ENCODE results near the gene ATM. TPM values are rescaled to one million over a fixed set of nuclear protein-coding genes. Genes with fewer than 3 reads are reported as not detected.

Gene ATM
- polyA plus RNA-seq, 1 donor from 2014 or later, result 74.6 TPM

- no peak overlapping the region for H3K9ac ChIP-seq (ENCODE audit: low read length)
- no peaks in the 10 kb centered on the region for H3K79me2 ChIP-seq (replicated peaks; ENCODE audit: insufficient read depth, low read length)
- H4K20me1 ChIP-seq (ENCODE audit: insufficient read depth), result no peaks in the 10 kb centered on the region
- no peaks in the 10 kb centered on the region for H3K9me2 ChIP-seq (ENCODE audit: insufficient read depth, low read length)
- H3K36me3 ChIP-seq (ENCODE audit: insufficient read depth, low read length), result no peaks in the 10 kb centered on the region
- no peak overlapping the region for H3K27ac ChIP-seq (ENCODE audit: low read length)
- H3F3A ChIP-seq (ENCODE audit: insufficient read depth, low read length, poor library complexity, severe bottlenecking), result no peaks in the 10 kb centered on the region
- H3K27me3 ChIP-seq (ENCODE audit: insufficient read depth, low read depth, low read length), result no peaks in the 10 kb centered on the region
- H3K9me3 ChIP-seq (ENCODE audit: low read length), result no peaks in the 10 kb centered on the region
- TF ChIP-seq RAD21 (conservative IDR thresholded peaks at IDR 0.05), result no peak
- no peak overlapping the region for H3K4me2 ChIP-seq (ENCODE audit: low read length)
- H3K4me3 ChIP-seq (ENCODE audit: low read length), result no peak overlapping the region
- no peak overlapping the region for H2AFZ ChIP-seq (ENCODE audit: low read depth, low read length)
Observed at GRCh38 chr11:108319541-108320145, 96.8 kb downstream of the ATM start.

- H3F3A ChIP-seq (ENCODE audit: insufficient read depth, low read length, poor library complexity, severe bottlenecking), result no peaks in the 10 kb centered on the region
- H3K36me3 ChIP-seq (ENCODE audit: insufficient read depth, low read length), result no peaks in the 10 kb centered on the region
- H2AFZ ChIP-seq (ENCODE audit: low read depth, low read length), result no peak overlapping the region
- H3K27ac ChIP-seq (ENCODE audit: low read length), result no peak overlapping the region
- no peak overlapping the region for H3K4me3 ChIP-seq (ENCODE audit: low read length)
- H3K79me2 ChIP-seq (replicated peaks; ENCODE audit: insufficient read depth, low read length), result no peaks in the 10 kb centered on the region
- no peaks in the 10 kb centered on the region for H3K9me3 ChIP-seq (ENCODE audit: low read length)
- TF ChIP-seq POLR2AphosphoS5 (IDR thresholded peaks at IDR 0.05) (no peak), CTCF (IDR thresholded peaks at IDR 0.05; ENCODE audit: poor library complexity, severe bottlenecking) (no peak), RAD21 (conservative IDR thresholded peaks at IDR 0.05) (no peak), EZH2 (IDR thresholded peaks at IDR 0.05; ENCODE audit: borderline replicate concordance, insufficient read depth, low read length, poor library complexity, severe bottlenecking) (no peak), REST (IDR thresholded peaks at IDR 0.05; ENCODE audit: borderline replicate concordance) (no peak), SMC3 (conservative IDR thresholded peaks at IDR 0.05; ENCODE audit: poor library complexity) (no peak), MXI1 (conservative IDR thresholded peaks at IDR 0.05; ENCODE audit: poor library complexity, severe bottlenecking) (no peak), TAF1 (IDR thresholded peaks at IDR 0.05; ENCODE audit: low read depth) (no peak)
- H3K9ac ChIP-seq (ENCODE audit: low read length), result no peak overlapping the region
- H3K4me2 ChIP-seq (ENCODE audit: low read length), result no peak overlapping the region
- no peaks in the 10 kb centered on the region for H3K9me2 ChIP-seq (ENCODE audit: insufficient read depth, low read length)
- no peaks in the 10 kb centered on the region for H3K27me3 ChIP-seq (ENCODE audit: insufficient read depth, low read depth, low read length)
- no peaks in the 10 kb centered on the region for H4K20me1 ChIP-seq (ENCODE audit: insufficient read depth)
Observed at GRCh38 chr11:108322666-108323065, 99.8 kb downstream of the ATM start.

- Histone ChIP-seq H3F3A (ENCODE audit: insufficient read depth, low read length, poor library complexity, severe bottlenecking) (no peaks in the 10 kb centered on the region), H3K4me2 (ENCODE audit: low read length) (peak overlapping the region; percentile 2), H3K79me2 (replicated peaks; ENCODE audit: insufficient read depth, low read length) (no peaks in the 10 kb centered on the region), H4K20me1 (ENCODE audit: insufficient read depth) (no peaks in the 10 kb centered on the region), H3K9me3 (ENCODE audit: low read length) (no peaks in the 10 kb centered on the region), H3K4me3 (ENCODE audit: low read length) (peak overlapping the region; percentile 28), H3K36me3 (ENCODE audit: insufficient read depth, low read length) (no peaks in the 10 kb centered on the region), H3K9me2 (ENCODE audit: insufficient read depth, low read length) (no peaks in the 10 kb centered on the region), H3K27me3 (ENCODE audit: insufficient read depth, low read depth, low read length) (no peaks in the 10 kb centered on the region), H3K9ac (ENCODE audit: low read length) (no peak overlapping the region), H3K27ac (ENCODE audit: low read length) (peak overlapping the region; percentile 57), H2AFZ (ENCODE audit: low read depth, low read length) (no peak overlapping the region)
- TF ChIP-seq RAD21 (conservative IDR thresholded peaks at IDR 0.05), result no peak
- peak; percentile 96 for TF ChIP-seq EP300 (conservative IDR thresholded peaks at IDR 0.05; ENCODE audit: poor library complexity, severe bottlenecking)
- TF ChIP-seq REST (IDR thresholded peaks at IDR 0.05; ENCODE audit: borderline replicate concordance), result peak; percentile 36
- no peak for TF ChIP-seq TAF1 (IDR thresholded peaks at IDR 0.05; ENCODE audit: low read depth)
- TF ChIP-seq POLR2AphosphoS5 (IDR thresholded peaks at IDR 0.05), result peak; percentile 72
- no peak for TF ChIP-seq CTCF (IDR thresholded peaks at IDR 0.05; ENCODE audit: poor library complexity, severe bottlenecking)
- no peak for TF ChIP-seq SMC3 (conservative IDR thresholded peaks at IDR 0.05; ENCODE audit: poor library complexity)
- TF ChIP-seq EZH2 (IDR thresholded peaks at IDR 0.05; ENCODE audit: borderline replicate concordance, insufficient read depth, low read length, poor library complexity, severe bottlenecking), result no peak
- TF ChIP-seq MXI1 (conservative IDR thresholded peaks at IDR 0.05; ENCODE audit: poor library complexity, severe bottlenecking), result no peak
Observed at GRCh38 chr11:108324587-108324986, 101.7 kb downstream of the ATM start.

All from neural cell (in vitro differentiated cells).